Neural progenitor cell (in vitro differentiated cells): ENCODE data around the gene OR12D1.

Experiments used
- EZH2 ChIP-seq: fragments of 200-600 bp; sonication (generic); IDR thresholded peaks from 2 replicates; pipeline ENCODE4 v1.6.1; 2017; ENCODE audit warnings: antibody characterized with exemption, mild to moderate bottlenecking, moderate library complexity
- TF ChIP-seq, protein P1 (sequence below): fragments of 200-600 bp; sonication (generic); IDR thresholded peaks from 2 replicates; pipeline ENCODE4 v1.5.1; 2017; ENCODE audit warnings: antibody characterized with exemption, mild to moderate bottlenecking

- TF ChIP-seq, protein P1, sequence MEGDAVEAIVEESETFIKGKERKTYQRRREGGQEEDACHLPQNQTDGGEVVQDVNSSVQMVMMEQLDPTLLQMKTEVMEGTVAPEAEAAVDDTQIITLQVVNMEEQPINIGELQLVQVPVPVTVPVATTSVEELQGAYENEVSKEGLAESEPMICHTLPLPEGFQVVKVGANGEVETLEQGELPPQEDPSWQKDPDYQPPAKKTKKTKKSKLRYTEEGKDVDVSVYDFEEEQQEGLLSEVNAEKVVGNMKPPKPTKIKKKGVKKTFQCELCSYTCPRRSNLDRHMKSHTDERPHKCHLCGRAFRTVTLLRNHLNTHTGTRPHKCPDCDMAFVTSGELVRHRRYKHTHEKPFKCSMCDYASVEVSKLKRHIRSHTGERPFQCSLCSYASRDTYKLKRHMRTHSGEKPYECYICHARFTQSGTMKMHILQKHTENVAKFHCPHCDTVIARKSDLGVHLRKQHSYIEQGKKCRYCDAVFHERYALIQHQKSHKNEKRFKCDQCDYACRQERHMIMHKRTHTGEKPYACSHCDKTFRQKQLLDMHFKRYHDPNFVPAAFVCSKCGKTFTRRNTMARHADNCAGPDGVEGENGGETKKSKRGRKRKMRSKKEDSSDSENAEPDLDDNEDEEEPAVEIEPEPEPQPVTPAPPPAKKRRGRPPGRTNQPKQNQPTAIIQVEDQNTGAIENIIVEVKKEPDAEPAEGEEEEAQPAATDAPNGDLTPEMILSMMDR: no peak
- no peak for TF ChIP-seq EZH2
Observed at GRCh38 chr6:29451471-29452193, 36.9 kb downstream of the OR12D1 start.
